IMR-90 (cell line): Measurements from ENCODE around the gene AIDA. TPM values are rescaled to one million over a fixed set of nuclear protein-coding genes. Genes with fewer than 3 reads are reported as not detected.

Source experiments
- ATAC-seq: fragments of 200-7000 bp; cut with Tn5 transposase; 2 replicates; pipeline ENCODE4 v1.9.1; 2020; ENCODE audit warnings: low read depth, mild to moderate bottlenecking, moderate library complexity
- BruUV-seq: library from RNA; stranded (reverse); fragments of 400-500 nt; replicated peaks from 2 replicates; lab custom pipeline; 2021; lab: Mats Ljungman, UMichigan
- CTCF ChIA-PET: fragments of 300-600 bp; formaldehyde crosslinking; extraction: SDS; loops from one replicate; lab custom pipeline; 2021; ENCODE audit warnings: antibody characterized with exemption; lab: Yijun Ruan, JAX
- POLR2A ChIA-PET: fragments of 300-600 bp; sonication (Branson Sonifier 250); formaldehyde crosslinking; loops from one replicate; lab custom pipeline; 2022; ENCODE audit warnings: antibody characterized with exemption; ENCODE audit not compliant: unreplicated experiment; lab: Charles Lee
- DNase-seq: peaks from one replicate; pipeline ENCODE4 v3.0.0; 2013
- H2AFZ ChIP-seq: replicated peaks from 2 replicates; pipeline ENCODE3; 2013; ENCODE audit warnings: low read length, mild to moderate bottlenecking; ENCODE audit not compliant: poor library complexity
- H2AK5ac ChIP-seq: 2 replicates; pipeline ENCODE4 v1.6.1; 2013; ENCODE audit warnings: low read depth, low read length, inconsistent platforms
- H2AK9ac ChIP-seq: replicated peaks from 2 replicates; pipeline ENCODE3; 2013; ENCODE audit warnings: mild to moderate bottlenecking, low read depth, low read length, moderate library complexity; ENCODE audit not compliant: poor library complexity
- H2BK120ac ChIP-seq: 2 replicates; pipeline ENCODE4 v1.6.1; 2013; ENCODE audit warnings: low read depth, low read length, inconsistent platforms
- H2BK15ac ChIP-seq: 3 replicates; pipeline ENCODE4 v1.6.1; 2013; ENCODE audit warnings: low read depth, low read length, inconsistent platforms
- H2BK20ac ChIP-seq: 2 replicates; pipeline ENCODE4 v1.6.1; 2013; ENCODE audit warnings: low read depth, mild to moderate bottlenecking, inconsistent platforms, low read length, moderate library complexity
- H2BK5ac ChIP-seq: 2 replicates; pipeline ENCODE4 v1.6.1; 2013; ENCODE audit warnings: mild to moderate bottlenecking, low read depth, low read length, inconsistent platforms; ENCODE audit not compliant: poor library complexity, severe bottlenecking
- H3K14ac ChIP-seq: replicated peaks from 2 replicates; pipeline ENCODE4 v1.6.1; 2013; ENCODE audit warnings: low read depth, low read length, inconsistent platforms
- H3K18ac ChIP-seq: 2 replicates; pipeline ENCODE4 v1.6.1; 2013; ENCODE audit warnings: low read depth, low read length, control low read depth
- H3K23ac ChIP-seq: 2 replicates; pipeline ENCODE4 v1.6.1; 2013; ENCODE audit warnings: low read depth, low read length, inconsistent platforms
- H3K27ac ChIP-seq: 2 replicates; pipeline ENCODE4 v1.5.1; 2013; ENCODE audit warnings: mild to moderate bottlenecking, control low read depth, low read length; ENCODE audit not compliant: insufficient read depth
- H3K27me3 ChIP-seq: 2 replicates; pipeline ENCODE4 v1.6.1; 2013; ENCODE audit warnings: low read length; ENCODE audit not compliant: control insufficient read depth, insufficient read depth
- H3K36me3 ChIP-seq: 2 replicates; pipeline ENCODE4 v1.6.1; 2013; ENCODE audit warnings: low read length, mixed read lengths; ENCODE audit not compliant: control insufficient read depth, insufficient read depth
- H3K4ac ChIP-seq: 2 replicates; pipeline ENCODE4 v1.6.1; 2013; ENCODE audit warnings: low read depth, low read length, inconsistent platforms
- H3K4me1 ChIP-seq: 2 replicates; pipeline ENCODE4 v1.6.1; 2013; ENCODE audit warnings: low read length, mixed read lengths; ENCODE audit not compliant: control insufficient read depth, insufficient read depth
- H3K4me2 ChIP-seq: 2 replicates; pipeline ENCODE4 v1.6.1; 2013; ENCODE audit warnings: low read depth, mild to moderate bottlenecking, control low read depth, low read length, moderate library complexity
- H3K4me3 ChIP-seq: 2 replicates; pipeline ENCODE4 v1.5.1; 2013; ENCODE audit warnings: low read depth, mild to moderate bottlenecking, control low read depth, low read length, moderate library complexity; ENCODE audit not compliant: insufficient read depth
- H3K56ac ChIP-seq: 2 replicates; pipeline ENCODE4 v1.6.1; 2013; ENCODE audit warnings: low read length, inconsistent platforms; ENCODE audit not compliant: insufficient read depth; ENCODE audit errors: extremely low read depth
- H3K79me1 ChIP-seq, 2 experiments: 2 replicates each; pipeline ENCODE4 v1.6.1; 2013; ENCODE audit warnings: low read length in 2 of 2, inconsistent platforms in 1 of 2, low read depth in 1 of 2
- H3K9ac ChIP-seq: 2 replicates; pipeline ENCODE4 v1.6.1; 2013; ENCODE audit warnings: low read depth, low read length, control low read depth
- H3K9me1 ChIP-seq: 2 replicates; pipeline ENCODE4 v1.6.1; 2013; ENCODE audit warnings: low read length, inconsistent platforms; ENCODE audit not compliant: insufficient read depth
- H3K9me3 ChIP-seq: 2 replicates; pipeline ENCODE4 v1.6.1; 2013; ENCODE audit warnings: low read length; ENCODE audit not compliant: control insufficient read depth, insufficient read depth
- H4K20me1 ChIP-seq: 2 replicates; pipeline ENCODE4 v1.6.1; 2013; ENCODE audit warnings: low read length, inconsistent platforms; ENCODE audit not compliant: insufficient read depth
- H4K5ac ChIP-seq: 2 replicates; pipeline ENCODE4 v1.6.1; 2013; ENCODE audit warnings: mild to moderate bottlenecking, low read depth, low read length, control low read depth
- H4K8ac ChIP-seq, 2 experiments: 2 replicates each; pipeline ENCODE4 v1.6.1; 2013; ENCODE audit warnings: low read depth in 2 of 2, low read length in 2 of 2, control low read depth in 1 of 2, inconsistent platforms in 1 of 2
- H4K91ac ChIP-seq: 2 replicates; pipeline ENCODE4 v1.6.1; 2013; ENCODE audit warnings: low read depth, low read length, inconsistent platforms; ENCODE audit not compliant: insufficient read depth
- BHLHE40 ChIP-seq: fragments of 150-350 bp; IDR thresholded peaks from 2 replicates; pipeline ENCODE4 v1.6.1; 2016; ENCODE audit warnings: mild to moderate bottlenecking, low read depth, low read length
- CEBPB ChIP-seq: IDR thresholded peaks from 2 replicates; pipeline ENCODE4 v1.6.1; 2012; ENCODE audit warnings: low read depth, low read length, improper control_type of control experiment
- CHD1 ChIP-seq: IDR thresholded peaks from 2 replicates; pipeline ENCODE4 v1.6.1; 2012; ENCODE audit warnings: low read depth, low read length, improper control_type of control experiment
- CTCF ChIP-seq: conservative IDR thresholded peaks from 2 replicates; pipeline ENCODE4 v1.5.1; 2012; ENCODE audit warnings: mild to moderate bottlenecking, low read depth, low read length, improper control_type of control experiment
- ELK1 ChIP-seq: fragments of 150-350 bp; IDR thresholded peaks from 2 replicates; pipeline ENCODE4 v1.6.1; 2016; ENCODE audit warnings: low read depth, mild to moderate bottlenecking, low read length, moderate library complexity, borderline replicate concordance
- FOS ChIP-seq: fragments of 150-350 bp; IDR thresholded peaks from 2 replicates; pipeline ENCODE4 v1.6.1; 2016; ENCODE audit warnings: low read depth, low read length
- MAFK ChIP-seq: IDR thresholded peaks from 2 replicates; pipeline ENCODE4 v1.6.1; 2012; ENCODE audit warnings: low read depth, low read length, improper control_type of control experiment
- MAZ ChIP-seq: IDR thresholded peaks from 2 replicates; pipeline ENCODE4 v1.6.1; 2012; ENCODE audit warnings: low read depth, mild to moderate bottlenecking, low read length, improper control_type of control experiment, moderate library complexity, borderline replicate concordance
- MXI1 ChIP-seq: IDR thresholded peaks from 2 replicates; pipeline ENCODE4 v1.6.1; 2012; ENCODE audit warnings: low read depth, mild to moderate bottlenecking, low read length, moderate library complexity, borderline replicate concordance
- NFE2L2 ChIP-seq: fragments of 150-350 bp; IDR thresholded peaks from 2 replicates; pipeline ENCODE4 v1.6.1; 2016; ENCODE audit warnings: low read depth, mild to moderate bottlenecking, low read length
- POLR2A ChIP-seq: IDR thresholded peaks from 2 replicates; pipeline ENCODE4 v1.6.1; 2012; ENCODE audit warnings: mild to moderate bottlenecking, low read depth, low read length
- RAD21 ChIP-seq: IDR thresholded peaks from 2 replicates; pipeline ENCODE4 v1.6.1; 2012; ENCODE audit warnings: low read length, improper control_type of control experiment
- RCOR1 ChIP-seq: IDR thresholded peaks from 2 replicates; pipeline ENCODE4 v1.6.1; 2012; ENCODE audit warnings: mild to moderate bottlenecking, low read length, improper control_type of control experiment; ENCODE audit not compliant: insufficient replicate concordance
- RFX5 ChIP-seq: IDR thresholded peaks from 2 replicates; pipeline ENCODE4 v1.8.0; 2012; ENCODE audit warnings: low read depth, mild to moderate bottlenecking, low read length, moderate library complexity
- SMC3 ChIP-seq: fragments of 150-350 bp; IDR thresholded peaks from 2 replicates; pipeline ENCODE4 v1.6.1; 2016; ENCODE audit warnings: low read depth, mild to moderate bottlenecking, antibody characterized with exemption, low read length, moderate library complexity
- USF2 ChIP-seq: fragments of 150-350 bp; IDR thresholded peaks from 2 replicates; pipeline ENCODE4 v1.6.1; 2017; ENCODE audit warnings: mild to moderate bottlenecking, antibody characterized with exemption, low read length, low read depth
- WGBS, 2 experiments: methylation state at CpG; one replicate each; pipeline versions ENCODE4 v1.1.5 to v1.1.7; 2013; ENCODE audit warnings: missing lambda C conversion rate in 2 of 2; ENCODE audit not compliant: insufficient read length in 1 of 2; ENCODE audit errors: extremely low coverage in 2 of 2; 5-methylcytosine and 5-hydroxymethylcytosine counted together
- dilution Hi-C: fragments of 300-500 bp; cut with HindIII; formaldehyde crosslinking; loops from one replicate; pipeline ENCODE4 v1.14.3; 2018; ENCODE audit warnings: low sequenced_read_pairs; ENCODE audit not compliant: unreplicated experiment
- in situ Hi-C: fragments of 300-500 bp; cut with MboI; formaldehyde crosslinking; loops from 3 replicates; pipeline ENCODE4 v1.14.3; 2019; ENCODE audit warnings: low sequenced_read_pairs, inconsistent platforms, mixed read lengths
- intact Hi-C: fragments of 100-400 bp; cut with micrococcal nuclease; formaldehyde crosslinking; loops from 2 replicates; pipeline ENCODE4 v1.10.0; 2022
- polyA plus RNA-seq, 3 experiments: library from polyadenylated mRNA; depleted of rRNA; stranded (reverse); fragments of >200 nt; gene quantifications; 2 replicates each; pipeline ENCODE4 v1.2.3, GENCODE V29; 2012; ENCODE audit warnings: low replicate concordance in 1 of 3
- total RNA-seq: library from RNA; depleted of rRNA; stranded (reverse); fragments of >200 nt; gene quantifications from 2 replicates; pipeline ENCODE4 v1.2.3, GENCODE V29; 2012

The AIDA gene
- total and polyA plus RNA-seq, 2 of the 4 experiments (the other 2 are of a cell fraction): 47.9 to 48.6 TPM

DNA sequence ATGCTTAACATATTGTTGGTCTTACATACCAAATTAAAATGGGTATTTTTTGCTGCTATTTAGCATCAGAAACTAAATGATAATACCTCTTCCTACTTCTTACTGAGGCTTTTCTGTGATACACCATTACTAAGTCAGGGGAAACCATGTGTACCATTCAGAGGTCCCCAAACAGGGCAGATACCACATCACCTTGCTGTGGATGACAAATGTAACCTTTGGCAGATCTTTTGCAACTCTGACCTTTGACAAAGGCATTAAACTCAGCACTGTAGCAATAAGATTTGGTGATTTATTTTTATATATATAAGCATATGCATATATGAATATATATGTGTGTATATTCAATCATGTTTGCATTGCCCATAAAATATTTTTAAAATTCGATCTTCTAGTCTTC lies 27.6 kb upstream of the AIDA start:
- dilution Hi-C loops: no loop called here
- CTCF ChIA-PET: interaction anchor here (1.1 to 1.5 kb wide), 3 partner anchors 8 to 350 kb away, joined by 3 to 7 read pairs (median 7); no protein-coding TSS in a partner anchor
- no peak overlapping the region for H3K27ac ChIP-seq
- TF ChIP-seq CHD1 (no peak), USF2 (no peak), CEBPB (no peak), NFE2L2 (no peak), ELK1 (no peak), FOS (no peak), POLR2A (no peak), SMC3 (no peak), MAFK (no peak), RAD21 (no peak), MXI1 (no peak), CTCF (no peak), RFX5 (no peak), MAZ (no peak), RCOR1 (no peak), BHLHE40 (no peak)
- DNase-seq (no peak), ATAC-seq (no peak)
- no peak overlapping the region for H3K4ac ChIP-seq
- H3K23ac ChIP-seq: no peak overlapping the region
- no peak overlapping the region for H3K56ac ChIP-seq
- BruUV-seq: no TSS peak
- H3K79me1 ChIP-seq: no peaks in the 10 kb centered on the region
- H3K36me3 ChIP-seq: peaks cover 7% of the 10 kb centered on the region; the same call in 1 of the 2 replicates
- H3K14ac ChIP-seq: no peak overlapping the region
- H2AK5ac ChIP-seq: no peak overlapping the region
- no peaks in the 10 kb centered on the region for H3K9me1 ChIP-seq
- H4K8ac ChIP-seq: no peak overlapping the region
- no peak overlapping the region for H2BK20ac ChIP-seq
- no peak overlapping the region for H2BK5ac ChIP-seq
- no CpG with 5 or more reads among the region's 1 CpG for WGBS, 2 experiments
- no peak overlapping the region for H3K4me3 ChIP-seq
- in situ Hi-C loops: no loop called here
- intact Hi-C loops: no loop called here
- H3K9ac ChIP-seq: no peak overlapping the region
- no peak overlapping the region for H4K91ac ChIP-seq
- peaks cover 6% of the 10 kb centered on the region for H3K4me1 ChIP-seq
- H2BK120ac ChIP-seq: no peak overlapping the region
- H2AFZ ChIP-seq: no peak overlapping the region
- H3K4me2 ChIP-seq: no peak overlapping the region
- no peak overlapping the region for H3K18ac ChIP-seq
- no peak overlapping the region for H2AK9ac ChIP-seq
- no peak overlapping the region for H2BK15ac ChIP-seq
- H3K27me3 ChIP-seq: no peaks in the 10 kb centered on the region
- no peak overlapping the region for H4K5ac ChIP-seq
- POLR2A ChIA-PET: no interaction called here
- H4K20me1 ChIP-seq: no peaks in the 10 kb centered on the region
- H3K9me3 ChIP-seq: no peaks in the 10 kb centered on the region
